Mesodermal cell (in vitro differentiated cells): ENCODE data around the gene CD63.

Experiments
- H3K27ac ChIP-seq: 2 replicates; pipeline ENCODE4 v1.7.0; 2013; ENCODE audit warnings: mild to moderate bottlenecking, low read depth, low read length, moderate library complexity; ENCODE audit not compliant: severe bottlenecking
- H3K36me3 ChIP-seq: 2 replicates; pipeline ENCODE4 v1.7.1; 2013; ENCODE audit warnings: mild to moderate bottlenecking, low read length, moderate library complexity; ENCODE audit not compliant: control insufficient read depth, insufficient read depth
- H3K4me1 ChIP-seq: one replicate; pipeline ENCODE4 v1.7.1; 2013; ENCODE audit warnings: mild to moderate bottlenecking, low read length; ENCODE audit not compliant: insufficient read depth, control insufficient read depth, poor library complexity, severe bottlenecking
- H3K4me3 ChIP-seq: 2 replicates; pipeline ENCODE4 v1.7.0; 2013; ENCODE audit warnings: low read length, control low read depth, mild to moderate bottlenecking; ENCODE audit not compliant: insufficient read depth, poor library complexity, severe bottlenecking; ENCODE audit errors: extremely low read depth
- H3K9me3 ChIP-seq: 2 replicates; pipeline ENCODE4 v1.7.1; 2013; ENCODE audit warnings: mild to moderate bottlenecking, low read length, moderate library complexity; ENCODE audit not compliant: control insufficient read depth
- WGBS, 2 experiments: methylation state at CpG; one replicate each; pipeline ENCODE4 v1.1.5; 2013; ENCODE audit warnings: missing lambda C conversion rate in 2 of 2; ENCODE audit not compliant: insufficient coverage in 2 of 2; 5-methylcytosine and 5-hydroxymethylcytosine counted together

Gene CD63

GRCh38 chr12:55683676-55684075 is 45.1 kb downstream of the CD63 start:
- WGBS, 2 experiments: 76 to 86% methylated on average over 7 of the region's 7 CpGs
- Histone ChIP-seq H3K36me3 (peaks cover 9% of the 10 kb centered on the region), H3K4me3 (no peak overlapping the region), H3K4me1 (peaks cover 8% of the 10 kb centered on the region), H3K27ac (no peak overlapping the region), H3K9me3 (no peaks in the 10 kb centered on the region)

- H3K27ac ChIP-seq: peak overlapping the region; percentile 43
- no peaks in the 10 kb centered on the region for H3K9me3 ChIP-seq
- peaks cover 8% of the 10 kb centered on the region for H3K4me1 ChIP-seq
- peaks cover 7% of the 10 kb centered on the region for H3K36me3 ChIP-seq
- H3K4me3 ChIP-seq: no peak overlapping the region
- WGBS, 2 experiments: 91 to 100% methylated on average over 2 to 9 of the region's 13 CpGs
Measured at GRCh38 chr12:55682087-55682796, 46.6 kb downstream of the CD63 start.

GRCh38 chr12:55681142-55682077 is 47.4 kb downstream of the CD63 start:
- 42 to 52% methylated on average over 11 to 12 of the region's 17 CpGs for WGBS, 2 experiments
- no peak overlapping the region for H3K4me3 ChIP-seq
- peak overlapping the region; percentile 43 for H3K27ac ChIP-seq
- peaks cover 8% of the 10 kb centered on the region for H3K4me1 ChIP-seq
- no peaks in the 10 kb centered on the region for H3K9me3 ChIP-seq
- peaks cover 7% of the 10 kb centered on the region for H3K36me3 ChIP-seq

- Histone ChIP-seq H3K4me1 (peaks cover 8% of the 10 kb centered on the region), H3K9me3 (no peaks in the 10 kb centered on the region), H3K27ac (no peak overlapping the region), H3K4me3 (no peak overlapping the region), H3K36me3 (peaks cover under 1% of the 10 kb centered on the region)
- WGBS, 2 experiments: 95 to 97% methylated on average over 5 of the region's 5 CpGs
Measured at GRCh38 chr12:55679691-55680090, 49.1 kb downstream of the CD63 start.

GRCh38 chr12:55676707-55677106 is 52.1 kb downstream of the CD63 start:
- H3K9me3 ChIP-seq: no peaks in the 10 kb centered on the region
- H3K4me3 ChIP-seq: no peak overlapping the region
- no peak overlapping the region for H3K27ac ChIP-seq
- peaks cover 7% of the 10 kb centered on the region for H3K4me1 ChIP-seq
- 90 to 91% methylated on average over 2 to 4 of the region's 6 CpGs for WGBS, 2 experiments
- no peaks in the 10 kb centered on the region for H3K36me3 ChIP-seq

- Histone ChIP-seq H3K4me3 (no peak overlapping the region), H3K4me1 (no peaks in the 10 kb centered on the region), H3K27ac (no peak overlapping the region), H3K36me3 (no peaks in the 10 kb centered on the region), H3K9me3 (no peaks in the 10 kb centered on the region)
- WGBS, 2 experiments: 87 to 97% methylated on average over 5 to 6 of the region's 8 CpGs
Measured at GRCh38 chr12:55675666-55676065, 53.1 kb downstream of the CD63 start.
